HFF-Myc (cell line): ENCODE data around the gene SPHK2.

Experiments used
- DNase-seq: peaks from one replicate; pipeline ENCODE4 v3.0.0-alpha.2; 2011; ENCODE audit warnings: low read depth; ENCODE audit errors: extremely low read depth
- H3K4me3 ChIP-seq: replicated peaks from 2 replicates; pipeline ENCODE4 v1.5.1; 2011; ENCODE audit warnings: low read depth, mild to moderate bottlenecking, control low read depth, low read length
- TF ChIP-seq, protein P1 (sequence below): IDR thresholded peaks from 2 replicates; pipeline ENCODE4 v1.5.1; 2012; ENCODE audit warnings: mild to moderate bottlenecking, low read depth, low read length, control low read depth; ENCODE audit errors: missing control alignments

The SPHK2 gene

DNA sequence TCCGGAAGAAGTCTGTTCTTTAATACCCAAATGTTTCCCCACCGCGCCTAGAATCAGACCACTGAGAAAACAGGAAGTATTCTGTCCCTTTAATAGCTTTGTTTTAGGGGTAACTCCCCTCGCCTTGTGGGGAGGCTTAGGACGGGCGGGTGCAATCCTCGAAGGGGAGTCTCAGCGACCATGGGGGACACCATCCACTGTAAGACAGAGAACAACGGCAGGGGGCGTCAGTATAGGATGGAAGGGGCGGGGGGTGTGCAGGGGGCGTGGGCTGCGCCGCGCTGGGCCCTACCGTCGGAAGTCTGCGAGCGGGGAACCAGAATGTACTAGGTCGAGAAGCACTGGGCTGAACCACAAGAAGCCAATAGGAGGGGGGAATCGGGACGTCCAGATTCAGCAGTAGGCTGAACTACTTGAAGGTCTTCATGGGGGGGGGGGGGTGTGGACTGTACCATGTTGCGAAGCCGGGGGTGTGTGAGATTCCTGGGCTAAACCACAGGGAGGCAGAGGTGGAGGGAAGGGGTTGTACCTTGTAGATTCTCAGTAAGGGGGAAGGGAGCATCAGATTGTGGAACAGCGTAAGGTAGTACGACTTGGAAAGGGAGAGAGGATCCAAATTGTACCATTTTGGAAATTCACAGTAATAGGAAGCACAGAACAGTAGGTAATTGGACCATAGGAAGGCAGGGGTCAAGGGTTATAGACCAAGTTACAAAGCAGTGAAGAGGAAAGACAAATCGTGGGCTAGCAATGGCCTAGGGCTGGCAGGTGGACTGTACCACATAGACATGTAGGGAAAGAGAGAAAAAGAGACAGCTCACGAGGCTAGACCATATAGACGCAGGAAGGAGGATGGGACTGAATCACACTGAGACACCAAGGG, 18.9 kb downstream of the SPHK2 start:
- H3K4me3 ChIP-seq, result peak overlapping the region; percentile 39
- peak; percentile 84 for DNase-seq
- TF ChIP-seq, protein P1, sequence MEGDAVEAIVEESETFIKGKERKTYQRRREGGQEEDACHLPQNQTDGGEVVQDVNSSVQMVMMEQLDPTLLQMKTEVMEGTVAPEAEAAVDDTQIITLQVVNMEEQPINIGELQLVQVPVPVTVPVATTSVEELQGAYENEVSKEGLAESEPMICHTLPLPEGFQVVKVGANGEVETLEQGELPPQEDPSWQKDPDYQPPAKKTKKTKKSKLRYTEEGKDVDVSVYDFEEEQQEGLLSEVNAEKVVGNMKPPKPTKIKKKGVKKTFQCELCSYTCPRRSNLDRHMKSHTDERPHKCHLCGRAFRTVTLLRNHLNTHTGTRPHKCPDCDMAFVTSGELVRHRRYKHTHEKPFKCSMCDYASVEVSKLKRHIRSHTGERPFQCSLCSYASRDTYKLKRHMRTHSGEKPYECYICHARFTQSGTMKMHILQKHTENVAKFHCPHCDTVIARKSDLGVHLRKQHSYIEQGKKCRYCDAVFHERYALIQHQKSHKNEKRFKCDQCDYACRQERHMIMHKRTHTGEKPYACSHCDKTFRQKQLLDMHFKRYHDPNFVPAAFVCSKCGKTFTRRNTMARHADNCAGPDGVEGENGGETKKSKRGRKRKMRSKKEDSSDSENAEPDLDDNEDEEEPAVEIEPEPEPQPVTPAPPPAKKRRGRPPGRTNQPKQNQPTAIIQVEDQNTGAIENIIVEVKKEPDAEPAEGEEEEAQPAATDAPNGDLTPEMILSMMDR, result no peak

DNA sequence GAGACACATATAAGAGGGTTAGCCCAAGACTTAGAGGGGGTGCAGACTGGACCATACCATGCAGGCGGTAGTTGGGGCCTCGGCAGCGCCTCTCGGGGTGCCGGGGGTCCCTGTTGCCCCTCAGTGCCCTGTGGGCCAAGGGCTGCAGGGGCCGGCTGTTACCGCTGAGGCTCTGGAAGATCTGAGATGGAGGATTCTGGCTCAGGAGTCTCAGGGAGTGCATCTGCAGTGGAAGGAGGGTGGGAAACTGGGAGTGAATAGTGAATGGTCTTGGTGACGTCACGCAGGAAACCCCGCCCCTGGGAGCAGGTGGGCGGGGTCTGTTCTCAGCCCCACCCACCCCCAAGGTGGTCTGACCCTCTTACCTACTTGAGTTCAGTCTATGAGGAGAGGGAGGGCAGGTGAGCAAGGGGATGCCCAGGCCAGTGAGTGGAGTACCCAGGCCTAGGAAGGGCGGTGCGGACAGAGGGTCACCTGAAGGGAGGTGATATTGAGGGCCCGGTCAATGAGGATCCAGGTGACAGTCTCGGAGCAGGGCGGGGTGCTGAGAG, 19.6 kb downstream of the SPHK2 start:
- no peak overlapping the region for H3K4me3 ChIP-seq
- TF ChIP-seq, protein P1, result no peak
- DNase-seq, result no peak

DNA sequence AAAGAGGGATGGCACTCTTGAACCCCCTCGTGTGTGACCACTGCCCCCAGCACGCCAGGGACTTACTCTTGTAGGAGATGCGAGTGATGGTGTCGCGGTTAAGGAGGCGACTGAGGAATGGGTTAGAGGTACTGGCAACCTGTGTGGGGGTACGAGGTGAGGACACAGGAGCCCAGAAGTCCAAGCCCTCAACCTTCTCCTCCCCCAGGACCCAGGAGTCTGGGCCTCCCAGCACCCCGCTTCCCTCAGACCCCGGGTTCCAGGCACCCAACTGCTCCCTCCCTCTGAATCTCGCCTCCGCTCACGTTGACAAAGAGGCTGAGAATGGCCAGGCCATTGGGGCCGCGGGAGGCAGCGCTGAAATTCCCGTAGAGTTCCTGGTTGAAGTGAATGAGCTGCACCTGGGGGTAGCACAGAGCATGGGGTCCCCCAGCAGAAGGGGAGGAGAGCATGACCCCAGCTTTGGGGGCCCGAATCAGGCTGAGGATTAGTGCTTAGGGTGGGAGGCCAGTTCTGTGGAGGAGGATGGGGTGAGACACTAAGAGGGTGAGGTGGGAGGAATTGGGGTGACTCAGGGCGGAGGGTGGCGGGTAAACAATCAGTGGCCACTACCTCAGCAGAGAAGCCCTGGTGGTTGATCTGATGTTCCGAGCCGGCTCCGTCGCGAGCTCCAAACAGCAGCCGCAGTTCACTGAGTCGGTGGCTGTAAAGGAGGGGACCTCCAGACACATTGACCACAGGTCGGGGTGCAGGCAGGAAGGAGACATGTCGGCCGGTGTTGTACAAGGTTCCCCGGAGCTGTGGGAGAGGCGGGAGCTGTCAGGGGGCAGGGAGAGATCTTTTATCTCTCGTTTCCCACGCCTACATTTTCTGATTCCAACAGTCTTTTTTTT, 20.4 kb downstream of the SPHK2 start:
- no peak for DNase-seq
- H3K4me3 ChIP-seq, result no peak overlapping the region
- TF ChIP-seq, protein P1, result no peak

DNA sequence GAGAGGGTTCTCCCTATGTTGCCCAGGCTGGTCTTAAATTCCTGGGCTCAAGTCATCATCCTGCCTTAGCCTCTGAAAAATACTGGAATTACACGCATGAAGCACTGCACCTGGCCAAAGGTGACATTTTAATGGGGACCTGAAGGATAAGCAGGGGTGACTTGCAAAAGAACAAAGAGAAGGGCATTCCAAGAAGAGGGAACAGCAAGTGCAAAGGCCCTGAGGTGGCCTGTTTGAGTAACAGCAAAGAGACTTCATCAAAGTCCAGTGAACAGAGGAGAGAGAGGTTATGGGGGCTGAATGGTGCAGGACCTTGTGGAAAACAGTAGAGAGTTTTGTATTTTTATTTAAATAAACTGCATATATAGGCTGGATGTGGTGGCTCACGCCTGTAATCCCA, 22.5 kb downstream of the SPHK2 start:
- DNase-seq, result no peak
- TF ChIP-seq, protein P1, result no peak
- no peak overlapping the region for H3K4me3 ChIP-seq

DNA sequence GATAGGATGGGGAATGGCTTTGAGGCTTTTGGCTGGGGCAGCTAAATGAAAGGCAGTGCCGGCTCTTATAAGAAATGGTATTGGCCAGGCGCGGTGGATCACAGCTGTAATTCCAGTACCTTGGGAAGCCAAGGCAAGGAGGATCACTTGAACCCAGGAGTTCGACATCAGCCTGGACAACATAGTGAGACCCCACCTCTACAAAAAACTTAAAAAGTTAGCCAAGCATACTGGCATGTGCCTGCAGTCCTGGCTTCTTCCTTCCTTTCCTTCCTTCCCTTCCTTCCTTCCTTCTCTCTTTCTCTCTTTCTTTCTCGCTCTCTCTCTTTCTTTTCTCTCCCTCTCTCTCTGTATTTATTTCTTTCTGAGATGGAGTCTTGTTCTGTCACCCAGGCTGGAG, 23.6 kb downstream of the SPHK2 start:
- no peak overlapping the region for H3K4me3 ChIP-seq
- TF ChIP-seq, protein P1, result no peak
- no peak for DNase-seq

DNA sequence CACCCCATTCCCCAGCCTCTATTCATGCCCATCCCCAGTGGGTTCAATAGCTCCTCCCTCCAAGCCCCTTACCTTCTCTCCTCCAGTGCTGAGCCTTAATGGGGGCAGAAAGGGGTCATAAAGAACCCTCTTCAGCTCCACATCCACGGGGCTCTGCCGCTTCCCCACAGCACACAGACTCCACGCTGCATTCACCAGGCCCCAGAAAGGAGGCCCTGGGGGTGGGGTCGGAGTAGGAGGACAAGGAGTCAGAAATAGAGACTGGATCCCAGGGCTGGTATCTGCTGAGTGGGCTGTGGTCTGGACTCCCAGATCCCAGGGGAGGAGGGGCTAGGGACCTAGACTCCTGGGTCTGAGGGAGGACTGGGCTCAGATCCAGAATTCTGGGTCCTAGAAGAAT, 25.0 kb downstream of the SPHK2 start:
- no peak overlapping the region for H3K4me3 ChIP-seq
- TF ChIP-seq, protein P1, result no peak
- no peak for DNase-seq
